ENCODE data around the gene ZNF718.

GRCh38 chr4:200936-201335 is 76.6 kb downstream of the ZNF718 start:
- TF ChIP-seq EZH2 (IDR thresholded peaks at IDR 0.05; ENCODE audit: low read length, unreplicated experiment) (no peak), CTCF (conservative IDR thresholded peaks at IDR 0.05; ENCODE audit: low read depth, low read length) (no peak), EZH2phosphoT487 (IDR thresholded peaks at IDR 0.05; ENCODE audit: borderline replicate concordance, low read length) (no peak)

All from PC-3 (cell line).